Tibial artery (tissue), 4 donors: Measurements from ENCODE around the gene UST.
"Not testable (repeated sequence)": the region's sequence is repeated elsewhere in the genome, so short reads cannot be mapped to it uniquely, and the experiment has no call there.

Experiments used
- DNase-seq, 2 donors: peaks; one replicate each; pipeline ENCODE4 v3.0.0-alpha.2; 2019
- H3K27ac ChIP-seq, 2 donors: fragments of 200-600 bp; sonication (generic) in 1 of 2; 1 replicate in 1 of 2; 2 replicates in 1 of 2; pipeline ENCODE4 v1.5.1; 2018 to 2019; ENCODE audit warnings: mild to moderate bottlenecking in 1 of 2
- H3K27me3 ChIP-seq, 2 donors: fragments of 200-600 bp; sonication (generic) in 1 of 2; one replicate each; pipeline versions ENCODE4 v1.5.1 to v1.6.0; 2016 to 2019
- H3K36me3 ChIP-seq, 3 donors: fragments of 200-600 bp; sonication (generic) in 2 of 3; one replicate each; pipeline ENCODE4 v1.5.1; 2016 to 2019; ENCODE audit warnings: mild to moderate bottlenecking in 2 of 3
- H3K4me1 ChIP-seq, 4 donors: fragments of 200-600 bp; sonication (generic) in 2 of 4; 1 replicate in 3 of 4; 2 replicates in 1 of 4; pipeline ENCODE4 v1.5.1; 2016 to 2019
- H3K4me3 ChIP-seq, 2 donors: fragments of 200-600 bp; sonication (generic) in 1 of 2; 1 replicate in 1 of 2; 2 replicates in 1 of 2; pipeline ENCODE4 v1.5.1; 2018 to 2019; ENCODE audit warnings: mild to moderate bottlenecking in 2 of 2
- H3K9me3 ChIP-seq, 3 donors: fragments of 200-600 bp; sonication (generic) in 1 of 3; one replicate each; pipeline ENCODE4 v1.5.1; 2016 to 2019
- CTCF ChIP-seq, 2 experiments: fragments of 200-600 bp in 1 of 2; fragments of 450-650 bp in 1 of 2; IDR thresholded peaks; one replicate each; pipeline ENCODE4 v1.5.1; 2017 to 2019; ENCODE audit warnings: antibody characterized with exemption in 2 of 2, mild to moderate bottlenecking in 1 of 2, moderate library complexity in 1 of 2
- intact Hi-C: fragments of 100-400 bp; cut with DNase I; formaldehyde crosslinking; loops from one replicate; pipeline ENCODE4 v1.15.0; 2023; ENCODE audit warnings: low total_unique reads

UST gene

GRCh38 chr6:148850964-148851363 is 104.1 kb downstream of the UST start:
- Histone ChIP-seq H3K27ac (no peak overlapping the region), H3K9me3 (no peaks in the 10 kb centered on the region), H3K4me1 (no peaks in the 10 kb centered on the region), H3K4me3 (no peak overlapping the region), H3K36me3 (no peaks in the 10 kb centered on the region), H3K27me3 (no peaks in the 10 kb centered on the region)
- no peak for DNase-seq
- intact Hi-C loops: no loop called here
- TF ChIP-seq CTCF (IDR thresholded peaks at IDR 0.05): no peak

- Histone ChIP-seq H3K9me3 (no peaks in the 10 kb centered on the region), H3K27ac (no peak overlapping the region), H3K36me3 (no peaks in the 10 kb centered on the region), H3K27me3 (no peaks in the 10 kb centered on the region), H3K4me3 (no peak overlapping the region), H3K4me1 (no peaks in the 10 kb centered on the region)
- intact Hi-C loops: no loop called here
- TF ChIP-seq CTCF (IDR thresholded peaks at IDR 0.05): no peak
- DNase-seq: no peak
Observed at GRCh38 chr6:148851683-148852556, 105.1 kb downstream of the UST start.

- no peaks in the 10 kb centered on the region for H3K36me3 ChIP-seq
- TF ChIP-seq CTCF (IDR thresholded peaks at IDR 0.05): no peak
- intact Hi-C loops: no loop called here
- no peak overlapping the region for H3K4me3 ChIP-seq
- no peak for DNase-seq
- no peaks in the 10 kb centered on the region for H3K9me3 ChIP-seq
- H3K27ac ChIP-seq: no peak overlapping the region
- no peaks in the 10 kb centered on the region for H3K4me1 ChIP-seq
- no peaks in the 10 kb centered on the region for H3K27me3 ChIP-seq
Observed at GRCh38 chr6:148852688-148853087, 105.9 kb downstream of the UST start.

GRCh38 chr6:148853113-148853512 is 106.3 kb downstream of the UST start:
- H3K27me3 ChIP-seq, H3K27ac ChIP-seq, H3K36me3 ChIP-seq, intact Hi-C loops, H3K4me1 ChIP-seq, H3K4me3 ChIP-seq, DNase-seq, H3K9me3 ChIP-seq: not testable (repeated sequence)

- H3K27ac ChIP-seq: no peak overlapping the region
- intact Hi-C loops: no loop called here
- H3K9me3 ChIP-seq: no peaks in the 10 kb centered on the region
- H3K4me1 ChIP-seq: no peaks in the 10 kb centered on the region
- no peak for DNase-seq
- TF ChIP-seq CTCF (IDR thresholded peaks at IDR 0.05): no peak
- H3K36me3 ChIP-seq: no peaks in the 10 kb centered on the region
- no peak overlapping the region for H3K4me3 ChIP-seq
- no peaks in the 10 kb centered on the region for H3K27me3 ChIP-seq
Observed at GRCh38 chr6:148854096-148854495, 107.3 kb downstream of the UST start.

- Histone ChIP-seq H3K4me3 (no peak overlapping the region), H3K27me3 (no peaks in the 10 kb centered on the region), H3K9me3 (no peaks in the 10 kb centered on the region), H3K36me3 (no peaks in the 10 kb centered on the region), H3K4me1 (no peaks in the 10 kb centered on the region), H3K27ac (no peak overlapping the region)
- intact Hi-C loops: no loop called here
- TF ChIP-seq CTCF (IDR thresholded peaks at IDR 0.05): no peak
- no peak for DNase-seq
Observed at GRCh38 chr6:148854992-148855391, 108.2 kb downstream of the UST start.
